GM19397 (cell line): ENCODE results near the gene NRXN3.

Experiments
- ATAC-seq: cut with Tn5 transposase; IDR thresholded peaks from one replicate; pipeline ENCODE4 v1.9.1; 2021; ENCODE audit warnings: mild to moderate bottlenecking, moderate library complexity; ENCODE audit not compliant: unreplicated experiment

Gene NRXN3

GRCh38 chr14:79373451-79373850, 1203.3 kb downstream of the NRXN3 start:
- no peak for ATAC-seq

GRCh38 chr14:79375356-79375755, 1205.2 kb downstream of the NRXN3 start:
- no peak for ATAC-seq

GRCh38 chr14:79376557-79376956, 1206.4 kb downstream of the NRXN3 start:
- ATAC-seq, result no peak

- ATAC-seq, result no peak
Measured at GRCh38 chr14:79378020-79378419, 1207.8 kb downstream of the NRXN3 start.

- ATAC-seq, result no peak
Measured at GRCh38 chr14:79379266-79379665, 1209.1 kb downstream of the NRXN3 start.

GRCh38 chr14:79383031-79383430, 1212.9 kb downstream of the NRXN3 start:
- ATAC-seq, result no peak

GRCh38 chr14:79383475-79383874, 1213.3 kb downstream of the NRXN3 start:
- no peak for ATAC-seq

- ATAC-seq, result no peak
Measured at GRCh38 chr14:79395061-79395460, 1224.9 kb downstream of the NRXN3 start.

- ATAC-seq, result no peak
Measured at GRCh38 chr14:79404874-79405511, 1234.8 kb downstream of the NRXN3 start.

GRCh38 chr14:79405512-79405910, 1235.3 kb downstream of the NRXN3 start:
- no peak for ATAC-seq

GRCh38 chr14:79407572-79407971, 1237.4 kb downstream of the NRXN3 start:
- ATAC-seq, result no peak

GRCh38 chr14:79408696-79409095, 1238.5 kb downstream of the NRXN3 start:
- ATAC-seq, result no peak

- no peak for ATAC-seq
Measured at GRCh38 chr14:79411403-79412174, 1241.4 kb downstream of the NRXN3 start.

GRCh38 chr14:79412822-79413221, 1242.6 kb downstream of the NRXN3 start:
- ATAC-seq, result no peak

GRCh38 chr14:79413734-79414428, 1243.7 kb downstream of the NRXN3 start:
- no peak for ATAC-seq

- ATAC-seq, result no peak
Measured at GRCh38 chr14:79415726-79416125, 1245.6 kb downstream of the NRXN3 start.

- ATAC-seq, result no peak
Measured at GRCh38 chr14:79417961-79418360, 1247.8 kb downstream of the NRXN3 start.

GRCh38 chr14:79418649-79419415, 1248.7 kb downstream of the NRXN3 start:
- ATAC-seq, result no peak

GRCh38 chr14:79419571-79420327, 1249.6 kb downstream of the NRXN3 start:
- no peak for ATAC-seq

GRCh38 chr14:79420725-79421124, 1250.6 kb downstream of the NRXN3 start:
- ATAC-seq, result no peak
